GM18907 (cell line): ENCODE results near the gene CD96.
"Not testable (repeated sequence)": the region's sequence is repeated elsewhere in the genome, so short reads cannot be mapped to it uniquely, and the experiment has no call there.

Source experiments
- ATAC-seq: cut with Tn5 transposase; IDR thresholded peaks from one replicate; pipeline ENCODE4 v1.9.1; 2021; ENCODE audit warnings: mild to moderate bottlenecking, moderate library complexity; ENCODE audit not compliant: unreplicated experiment

Gene CD96

GRCh38 chr3:111668888-111669488 lies 127.0 kb downstream of the CD96 start:
- ATAC-seq, result peak; percentile 45

- no peak for ATAC-seq
These were observed 128.1 kb downstream of the CD96 start for GRCh38 chr3:111669926-111670630.

- not testable (repeated sequence) for ATAC-seq
These were observed 130.5 kb downstream of the CD96 start for GRCh38 chr3:111672461-111672860.

GRCh38 chr3:111675846-111676210 lies 133.8 kb downstream of the CD96 start:
- no peak for ATAC-seq

- ATAC-seq, result no peak
These were observed 134.4 kb downstream of the CD96 start for GRCh38 chr3:111676211-111677006.

- ATAC-seq, result no peak
These were observed 135.0 kb downstream of the CD96 start for GRCh38 chr3:111677007-111677392.

GRCh38 chr3:111681661-111682426 lies 139.8 kb downstream of the CD96 start:
- no peak for ATAC-seq

- ATAC-seq, result no peak
These were observed 142.6 kb downstream of the CD96 start for GRCh38 chr3:111684640-111685039.

GRCh38 chr3:111688190-111688800 lies 146.3 kb downstream of the CD96 start:
- no peak for ATAC-seq

GRCh38 chr3:111690242-111690641 lies 148.2 kb downstream of the CD96 start:
- peak; percentile 97 for ATAC-seq

- no peak for ATAC-seq
These were observed 149.4 kb downstream of the CD96 start for GRCh38 chr3:111691293-111691909.

- ATAC-seq, result peak; percentile 29
These were observed 150.9 kb downstream of the CD96 start for GRCh38 chr3:111692593-111693552.

GRCh38 chr3:111694471-111694870 lies 152.5 kb downstream of the CD96 start:
- no peak for ATAC-seq

GRCh38 chr3:111695636-111696117 lies 153.7 kb downstream of the CD96 start:
- no peak for ATAC-seq

GRCh38 chr3:111700054-111700453 lies 158.1 kb downstream of the CD96 start:
- ATAC-seq, result no peak

GRCh38 chr3:111701292-111701906 lies 159.4 kb downstream of the CD96 start:
- ATAC-seq, result no peak
